Right forelimb (tissue), 1 donor: Measurements from ENCODE around the gene DNAJC1.

Experiments
- DNase-seq: peaks from one replicate; pipeline ENCODE4 v3.0.0-alpha.2; 2018

DNAJC1 gene

GRCh38 chr10:21756707-21757106 is 246.8 kb downstream of the DNAJC1 start:
- no peak for DNase-seq

- no peak for DNase-seq
Observed at GRCh38 chr10:21754410-21755011, 249.0 kb downstream of the DNAJC1 start.

GRCh38 chr10:21753497-21754270 is 249.8 kb downstream of the DNAJC1 start:
- no peak for DNase-seq

GRCh38 chr10:21751341-21752310 is 251.9 kb downstream of the DNAJC1 start:
- no peak for DNase-seq

GRCh38 chr10:21750424-21750823 is 253.1 kb downstream of the DNAJC1 start:
- no peak for DNase-seq

- DNase-seq, result no peak
Observed at GRCh38 chr10:21749788-21750187, 253.7 kb downstream of the DNAJC1 start.

- DNase-seq, result no peak
Observed at GRCh38 chr10:21747809-21748208, 255.7 kb downstream of the DNAJC1 start.

- no peak for DNase-seq
Observed at GRCh38 chr10:21746118-21746517, 257.4 kb downstream of the DNAJC1 start.

GRCh38 chr10:21744223-21744622 is 259.3 kb downstream of the DNAJC1 start:
- no peak for DNase-seq

- DNase-seq, result no peak
Observed at GRCh38 chr10:21742740-21743412, 260.7 kb downstream of the DNAJC1 start.

- no peak for DNase-seq
Observed at GRCh38 chr10:21740989-21741388, 262.5 kb downstream of the DNAJC1 start.

- DNase-seq, result no peak
Observed at GRCh38 chr10:21737106-21737505, 266.4 kb downstream of the DNAJC1 start.

GRCh38 chr10:21733710-21734109 is 269.8 kb downstream of the DNAJC1 start:
- no peak for DNase-seq

GRCh38 chr10:21732067-21732772 is 271.3 kb downstream of the DNAJC1 start:
- DNase-seq, result peak; percentile 87

GRCh38 chr10:21728618-21729017 is 274.9 kb downstream of the DNAJC1 start:
- DNase-seq, result no peak

- no peak for DNase-seq
Observed at GRCh38 chr10:21727452-21728168, 275.9 kb downstream of the DNAJC1 start.

GRCh38 chr10:21726601-21727225 is 276.8 kb downstream of the DNAJC1 start:
- no peak for DNase-seq

GRCh38 chr10:21724687-21725367 is 278.7 kb downstream of the DNAJC1 start:
- peak; percentile 91 for DNase-seq

GRCh38 chr10:21724020-21724589 is 279.4 kb downstream of the DNAJC1 start:
- DNase-seq, result no peak

- DNase-seq, result no peak
Observed at GRCh38 chr10:21722209-21722608, 281.3 kb downstream of the DNAJC1 start.
